ENCODE data around the gene MN1. TPM values are rescaled to one million over a fixed set of nuclear protein-coding genes. Genes with fewer than 3 reads are reported as not detected.

Gene MN1
- total RNA-seq, 3 donors from 2014 or later, result 2.0 to 4.7 (median 3.2) TPM

GRCh38 chr22:27842669-27843431 lies 41.3 kb upstream of the MN1 start:
- intact Hi-C loops (cut with DNase I; ENCODE audit: low total_unique reads), result no loop called here
- peak overlapping the region in 1 of 2 donors; percentile 81 for H3K27ac ChIP-seq

DNA sequence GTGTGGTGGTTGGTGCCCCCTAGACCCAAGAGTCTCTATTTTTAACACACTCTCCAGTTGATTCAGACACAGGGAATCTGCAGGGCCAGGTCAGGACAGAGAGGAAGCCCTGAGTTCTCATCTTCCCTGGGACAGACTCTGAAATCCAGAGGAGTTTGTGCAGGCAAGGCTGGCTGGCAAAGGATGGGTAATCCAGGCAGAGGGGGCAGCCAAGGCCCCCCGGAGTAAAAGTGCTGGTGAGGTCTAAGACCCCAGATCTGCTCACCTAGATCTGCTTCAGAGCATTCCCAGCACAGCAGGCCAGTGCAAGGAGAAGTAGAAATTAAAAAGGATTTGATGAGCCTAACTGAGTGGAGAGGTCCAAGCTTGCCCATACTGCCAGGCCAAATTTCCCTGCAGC lies 40.6 kb upstream of the MN1 start:
- intact Hi-C loops (cut with DNase I; ENCODE audit: low total_unique reads), result no loop called here
- H3K4me1 ChIP-seq, result no peaks in the 10 kb centered on the region
- no peaks in the 10 kb centered on the region for H3K27me3 ChIP-seq
- no peaks in the 10 kb centered on the region for H3K9me3 ChIP-seq
- H3K27ac ChIP-seq, result peak overlapping the region; percentile 1 to 40
- no peak for DNase-seq (ENCODE audit: low spot score in 2 of 2)
- no peak for TF ChIP-seq POLR2A (IDR thresholded peaks at IDR 0.05)
- no peak overlapping the region for H3K4me3 ChIP-seq
- no peaks in the 10 kb centered on the region for H3K36me3 ChIP-seq

More at GRCh38 chr22:27842669-27843431, 41.3 kb upstream of the MN1 start:
- TF ChIP-seq CTCF (IDR thresholded peaks at IDR 0.05), result no peak
- no peak for TF ChIP-seq POLR2AphosphoS5 (IDR thresholded peaks at IDR 0.05)
- no peak for TF ChIP-seq POLR2A (IDR thresholded peaks at IDR 0.05)
- Histone ChIP-seq H3K4me3 (no peak overlapping the region), H3K9me3 (no peaks in the 10 kb centered on the region), H3K27me3 (no peaks in the 10 kb centered on the region), H3K4me1 (no peaks in the 10 kb centered on the region), H3K36me3 (no peaks in the 10 kb centered on the region)
- DNase-seq (ENCODE audit: low spot score in 2 of 2), result no peak

DNA sequence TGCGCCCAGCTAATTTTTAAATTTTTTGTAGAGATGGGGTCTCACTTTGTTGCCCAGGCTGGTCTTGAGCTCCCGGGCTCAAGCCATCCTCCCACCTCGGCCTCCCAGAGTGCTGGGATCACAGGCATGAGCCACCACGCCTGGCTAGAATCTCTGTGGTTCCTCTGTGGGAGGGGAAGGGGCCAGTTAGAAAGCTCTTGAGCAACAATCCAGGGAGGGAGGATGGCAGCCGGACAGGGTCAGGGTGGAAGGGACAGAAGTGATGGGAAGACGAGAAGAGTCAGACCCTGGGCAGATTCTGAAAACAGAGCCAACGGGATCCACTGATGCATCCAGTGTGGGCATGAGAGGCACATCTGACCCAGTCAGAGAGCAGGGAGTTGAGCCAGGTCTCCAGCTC lies 38.9 kb upstream of the MN1 start:
- Histone ChIP-seq H3K4me1 (no peaks in the 10 kb centered on the region), H3K27me3 (no peaks in the 10 kb centered on the region), H3K27ac (no peak overlapping the region), H3K9me3 (no peaks in the 10 kb centered on the region), H3K36me3 (no peaks in the 10 kb centered on the region), H3K4me3 (no peak overlapping the region)
- TF ChIP-seq CTCF (IDR thresholded peaks at IDR 0.05), result no peak
- no peak for TF ChIP-seq POLR2A (IDR thresholded peaks at IDR 0.05)
- no peak for TF ChIP-seq POLR2AphosphoS5 (IDR thresholded peaks at IDR 0.05)
- no peak for DNase-seq (ENCODE audit: low spot score in 2 of 2)
- intact Hi-C loops (cut with DNase I; ENCODE audit: low total_unique reads), result no loop called here

DNA sequence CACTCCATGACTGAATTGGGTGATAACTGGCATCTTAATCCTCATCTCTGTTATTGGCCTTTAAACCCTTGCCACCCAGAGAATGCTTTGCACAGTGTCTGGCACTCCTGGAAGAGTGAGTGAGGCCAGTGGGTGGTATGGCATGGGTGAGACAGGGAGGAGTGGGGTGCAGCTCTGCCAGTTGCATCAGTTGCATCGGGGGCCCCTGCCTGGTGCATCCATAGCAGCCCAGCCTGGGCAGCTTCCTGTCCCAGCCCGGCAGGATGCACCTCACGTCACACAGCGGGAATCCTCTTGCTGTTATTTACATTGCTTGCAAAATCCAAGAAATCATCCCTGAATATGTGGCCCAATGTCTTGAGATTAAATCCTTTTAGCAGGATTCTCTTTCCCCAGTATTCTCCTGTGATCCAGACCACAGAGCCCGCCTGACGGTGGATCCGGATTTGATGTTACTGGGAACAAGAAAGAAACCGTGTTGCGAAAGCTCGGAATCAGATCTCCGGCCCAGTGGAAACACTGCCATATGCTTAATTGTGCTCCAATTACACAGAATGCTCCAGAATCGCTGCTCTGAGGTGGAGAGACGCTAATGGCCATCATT lies 37.6 kb upstream of the MN1 start:
- Histone ChIP-seq H3K4me1 (no peaks in the 10 kb centered on the region), H3K36me3 (no peaks in the 10 kb centered on the region), H3K4me3 (no peak overlapping the region), H3K9me3 (no peaks in the 10 kb centered on the region), H3K27ac (no peak overlapping the region), H3K27me3 (no peaks in the 10 kb centered on the region)
- no peak for TF ChIP-seq POLR2A (IDR thresholded peaks at IDR 0.05)
- TF ChIP-seq POLR2AphosphoS5 (IDR thresholded peaks at IDR 0.05), result no peak
- TF ChIP-seq CTCF (IDR thresholded peaks at IDR 0.05), result no peak
- intact Hi-C loops (cut with DNase I; ENCODE audit: low total_unique reads), result no loop called here
- DNase-seq (ENCODE audit: low spot score in 2 of 2), result no peak

DNA sequence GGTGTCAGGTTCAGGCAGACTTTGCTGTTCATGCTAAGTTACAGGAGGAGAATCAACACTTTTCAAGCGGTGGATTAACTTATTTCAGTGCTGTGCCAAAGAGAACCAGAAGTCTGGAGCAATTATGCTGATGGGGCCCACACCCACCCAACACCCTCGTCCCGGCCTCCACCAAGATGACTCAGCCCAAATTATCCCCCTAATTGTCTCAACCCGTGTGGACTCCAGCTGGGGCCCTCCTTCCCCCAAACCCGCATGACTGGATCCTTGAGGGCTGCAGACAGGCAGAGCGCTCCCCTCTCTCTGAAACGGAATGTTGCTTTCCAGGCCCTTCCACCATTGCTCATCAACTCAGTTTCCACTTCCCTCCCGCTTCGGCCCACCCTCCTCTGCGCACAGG lies 34.6 kb upstream of the MN1 start:
- DNase-seq (ENCODE audit: low spot score in 2 of 2), result no peak
- intact Hi-C loops (cut with DNase I; ENCODE audit: low total_unique reads), result no loop called here
- TF ChIP-seq POLR2AphosphoS5 (IDR thresholded peaks at IDR 0.05) (no peak), CTCF (IDR thresholded peaks at IDR 0.05) (no peak), POLR2A (IDR thresholded peaks at IDR 0.05) (no peak)
- Histone ChIP-seq H3K27me3 (no peaks in the 10 kb centered on the region), H3K27ac (peak overlapping the region in 1 of 2 donors; percentile 27), H3K36me3 (no peaks in the 10 kb centered on the region), H3K4me1 (no peaks in the 10 kb centered on the region), H3K4me3 (no peak overlapping the region), H3K9me3 (no peaks in the 10 kb centered on the region)

Measured in breast epithelium (tissue), 4 donors.